ENCODE results near the gene TMEM91. TPM values are rescaled to one million over a fixed set of nuclear protein-coding genes. Genes with fewer than 3 reads are reported as not detected.

The TMEM91 gene
- total and polyA plus RNA-seq, 9 of the 15 experiments (the other 6 are each of a cell fraction or from before 2014, with no cell fraction given): 1.2 to 5.2 (median 2.7) TPM

DNA sequence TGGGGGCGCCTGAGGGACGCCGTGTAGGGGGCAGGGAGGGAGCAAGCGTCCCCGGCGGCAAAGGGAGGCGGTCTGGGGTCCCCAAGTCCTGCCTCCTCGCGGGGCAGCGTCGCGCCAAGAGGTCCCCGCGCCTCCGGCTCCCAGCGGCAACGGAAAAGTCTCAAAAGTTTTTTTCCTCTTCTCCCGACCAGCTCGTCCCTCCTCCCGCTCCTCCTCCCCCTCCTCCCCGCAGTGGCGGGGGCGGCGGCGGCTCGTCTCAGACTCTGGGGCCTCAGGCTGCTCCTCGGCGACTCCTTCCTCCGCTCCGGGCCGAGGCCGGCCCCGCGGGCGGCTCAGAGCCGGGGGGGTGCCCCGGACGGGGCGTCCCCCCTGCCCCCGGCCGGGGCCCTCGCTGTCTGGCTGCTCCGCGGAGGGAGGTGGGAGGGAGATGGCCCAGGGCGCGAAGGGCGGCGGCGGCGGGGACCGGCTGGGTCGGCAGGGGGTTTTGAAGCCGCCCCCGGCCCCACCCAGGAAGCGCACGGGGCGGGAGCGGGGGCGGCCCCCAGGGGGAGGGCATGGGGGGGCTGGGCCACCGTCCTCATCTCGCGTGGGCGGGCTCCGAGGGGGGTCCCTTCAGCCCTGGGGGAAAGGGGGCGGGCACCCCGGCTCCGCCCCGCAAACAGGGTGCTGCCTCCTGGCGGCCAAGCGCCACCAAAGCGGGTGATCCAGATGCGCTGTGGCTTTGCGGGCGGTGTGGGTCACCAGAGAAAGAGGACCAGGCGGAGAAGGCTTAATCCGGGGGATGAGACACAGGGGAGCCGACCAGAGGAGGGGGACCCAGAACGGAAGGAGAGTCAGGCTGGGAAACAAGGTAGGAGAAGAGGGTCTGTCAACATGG lies 22.6 kb upstream of the TMEM91 start, which contains the start of gene TGFB1:
Gene TGFB1 (minus strand): TSS at position 457 of the 877 bp plus-strand sequence. CDS start 878 bp downstream, outside the sequence.
- WGBS (ENCODE audit: insufficient coverage, low coverage, missing lambda C conversion rate): 1% methylated on average over 20 of the region's 78 CpGs
- Histone ChIP-seq H3K79me2 (ENCODE audit: control insufficient read depth, insufficient read depth, low read length) (peaks cover 58% of the 10 kb centered on the region), H2AFZ (ENCODE audit: low read depth, low read length) (peak within 1 kb of the TSS; percentile 74), H3K9me1 (ENCODE audit: control insufficient read depth, insufficient read depth, low read length) (no peaks in the 10 kb centered on the region), H3K36me3 (ENCODE audit: control insufficient read depth, insufficient read depth, low read length) (peaks cover 27% of the 10 kb centered on the region), H3K9ac (ENCODE audit: insufficient read depth in 1 of 2, low read depth in 2 of 2, low read length in 2 of 2) (peak within 1 kb of the TSS; percentile 85 to 99), H3K4me2 (ENCODE audit: insufficient read depth, low read length) (peak within 1 kb of the TSS; percentile 100), H3K27ac (ENCODE audit: extremely low read depth, low read depth, low read length) (peak within 1 kb of the TSS; percentile 93), H4K20me1 (replicated peaks; ENCODE audit: control insufficient read depth, insufficient read depth, low read length) (peaks cover 17% of the 10 kb centered on the region), H3K27me3 (ENCODE audit: control insufficient read depth in 2 of 2, insufficient read depth in 2 of 2, low read length in 2 of 2) (no peaks in the 10 kb centered on the region), H3K9me3 (replicated peaks; ENCODE audit: control insufficient read depth, insufficient read depth, low read depth, low read length) (no peaks in the 10 kb centered on the region), H3K4me1 (replicated peaks in 1 of 2; ENCODE audit: control insufficient read depth in 2 of 2, insufficient read depth in 2 of 2, low read length in 2 of 2) (peaks cover 11 to 49% of the 10 kb centered on the region in 2 experiments), H3K4me3 (peak within 1 kb of the TSS; percentile 98)
- ChIA-PET CTCF (ENCODE audit: low intra/inter-chr PET ratio) (interaction anchor here (0.7 kb wide), 1 partner anchor 245 kb away, joined by 3 read pairs; no protein-coding TSS in a partner anchor), POLR2A (interaction anchor here (0.6 to 3.1 kb wide), 4 partner anchors 10 to 1125 kb away, joined by 3 to 20 read pairs (median 6); partner anchors contain the start of gene B9D2)
- TSS peak; percentile 74 for BruUV-seq (replicated peaks)
- FAIRE-seq (peak; percentile 82), DNase-seq (ENCODE audit: extremely low read depth in 1 of 4, low spot score in 3 of 4) (peak; percentile 94 to 99 (median 98)), ATAC-seq (peak; percentile 74)
- in situ Hi-C loops (cut with MboI): no loop called here
- intact Hi-C loops (cut with micrococcal nuclease): loop anchor here (5.0 kb wide), 2 partner anchors 46 to 91 kb away; partner anchors contain the start of gene HNRNPUL1
- TF ChIP-seq C11orf30 (IDR thresholded peaks at IDR 0.05; ENCODE audit: low read depth) (no peak), ZBTB17 (CRISPR knock-in tag; IDR thresholded peaks at IDR 0.05) (no peak), THRAP3 (IDR thresholded peaks at IDR 0.05; ENCODE audit: borderline replicate concordance) (no peak), ETV5 (CRISPR knock-in tag; IDR thresholded peaks at IDR 0.05; ENCODE audit: low read depth) (peak; percentile 76), KDM4B (IDR thresholded peaks at IDR 0.05; ENCODE audit: borderline replicate concordance in 2 of 2, low read depth in 1 of 2) (peak in 1 of 2 experiments; percentile 84; a peak in 2 of 4 replicates), PURB (CRISPR knock-in tag; IDR thresholded peaks at IDR 0.05; ENCODE audit: low read depth) (no peak), KLF13 (tag; IDR thresholded peaks at IDR 0.05; ENCODE audit: borderline replicate concordance, low read depth) (no peak), HNRNPUL1 (IDR thresholded peaks at IDR 0.05; ENCODE audit: low read length) (no peak), RBM17 (IDR thresholded peaks at IDR 0.05; ENCODE audit: borderline replicate concordance, low read depth, low read length) (no peak), COPS2 (conservative IDR thresholded peaks at IDR 0.05) (no peak), CTBP1 (IDR thresholded peaks at IDR 0.05; ENCODE audit: borderline replicate concordance) (no peak), MCM5 (IDR thresholded peaks at IDR 0.05; ENCODE audit: low read depth) (no peak), ILF3 (IDR thresholded peaks at IDR 0.05; ENCODE audit: borderline replicate concordance) (peak; percentile 64; the same call in 1 of the 2 replicates), ZNF561 (CRISPR knock-in tag; conservative IDR thresholded peaks at IDR 0.05) (no peak), HNRNPH1 (optimal IDR thresholded peaks at IDR 0.05; ENCODE audit: low read depth, low read length) (no peak), BRF2 (IDR thresholded peaks at IDR 0.05; ENCODE audit: borderline replicate concordance, insufficient read depth, insufficient read length) (no peak)
- TF ChIP-seq, protein P1, sequence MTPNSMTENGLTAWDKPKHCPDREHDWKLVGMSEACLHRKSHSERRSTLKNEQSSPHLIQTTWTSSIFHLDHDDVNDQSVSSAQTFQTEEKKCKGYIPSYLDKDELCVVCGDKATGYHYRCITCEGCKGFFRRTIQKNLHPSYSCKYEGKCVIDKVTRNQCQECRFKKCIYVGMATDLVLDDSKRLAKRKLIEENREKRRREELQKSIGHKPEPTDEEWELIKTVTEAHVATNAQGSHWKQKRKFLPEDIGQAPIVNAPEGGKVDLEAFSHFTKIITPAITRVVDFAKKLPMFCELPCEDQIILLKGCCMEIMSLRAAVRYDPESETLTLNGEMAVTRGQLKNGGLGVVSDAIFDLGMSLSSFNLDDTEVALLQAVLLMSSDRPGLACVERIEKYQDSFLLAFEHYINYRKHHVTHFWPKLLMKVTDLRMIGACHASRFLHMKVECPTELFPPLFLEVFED (CRISPR knock-in tag; conservative IDR thresholded peaks at IDR 0.05): peak; percentile 59; the same call in 1 of the 2 replicates
- TF ChIP-seq, protein P2, sequence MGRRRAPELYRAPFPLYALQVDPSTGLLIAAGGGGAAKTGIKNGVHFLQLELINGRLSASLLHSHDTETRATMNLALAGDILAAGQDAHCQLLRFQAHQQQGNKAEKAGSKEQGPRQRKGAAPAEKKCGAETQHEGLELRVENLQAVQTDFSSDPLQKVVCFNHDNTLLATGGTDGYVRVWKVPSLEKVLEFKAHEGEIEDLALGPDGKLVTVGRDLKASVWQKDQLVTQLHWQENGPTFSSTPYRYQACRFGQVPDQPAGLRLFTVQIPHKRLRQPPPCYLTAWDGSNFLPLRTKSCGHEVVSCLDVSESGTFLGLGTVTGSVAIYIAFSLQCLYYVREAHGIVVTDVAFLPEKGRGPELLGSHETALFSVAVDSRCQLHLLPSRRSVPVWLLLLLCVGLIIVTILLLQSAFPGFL (CRISPR knock-in tag; IDR thresholded peaks at IDR 0.05): no peak

Data from K562 (cell line).